ENCODE results near the gene NACC2.

DNA sequence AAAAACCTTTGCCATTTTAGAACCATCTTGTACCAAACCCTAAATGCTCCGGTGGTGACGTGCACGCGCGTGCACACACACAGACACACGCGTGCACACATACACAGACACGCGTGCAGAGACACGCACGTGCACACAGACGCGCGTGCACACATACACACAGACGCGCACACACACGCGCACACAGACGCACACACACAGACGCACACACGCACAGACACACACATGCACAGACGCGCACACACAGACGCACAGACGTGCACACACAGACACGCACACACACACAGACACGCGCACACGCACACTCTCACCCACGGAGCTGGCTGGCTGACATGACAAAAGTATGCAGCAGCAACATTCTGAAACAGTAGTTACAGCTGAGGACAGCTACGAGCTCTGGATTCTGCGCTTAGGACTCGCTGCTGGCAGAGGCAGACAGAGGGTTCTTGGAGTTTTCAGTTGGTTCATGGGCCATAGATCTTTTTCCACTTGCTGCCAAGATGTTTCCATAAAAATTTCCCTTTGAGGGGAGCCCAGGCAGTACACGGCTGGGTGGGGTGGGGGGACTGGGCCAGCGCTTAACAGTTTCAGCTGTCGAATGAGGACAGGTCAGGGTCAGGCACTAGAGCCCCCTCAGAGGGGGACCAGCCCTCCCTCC lies 87.7 kb downstream of the NACC2 start:
- TF ChIP-seq, protein P1, sequence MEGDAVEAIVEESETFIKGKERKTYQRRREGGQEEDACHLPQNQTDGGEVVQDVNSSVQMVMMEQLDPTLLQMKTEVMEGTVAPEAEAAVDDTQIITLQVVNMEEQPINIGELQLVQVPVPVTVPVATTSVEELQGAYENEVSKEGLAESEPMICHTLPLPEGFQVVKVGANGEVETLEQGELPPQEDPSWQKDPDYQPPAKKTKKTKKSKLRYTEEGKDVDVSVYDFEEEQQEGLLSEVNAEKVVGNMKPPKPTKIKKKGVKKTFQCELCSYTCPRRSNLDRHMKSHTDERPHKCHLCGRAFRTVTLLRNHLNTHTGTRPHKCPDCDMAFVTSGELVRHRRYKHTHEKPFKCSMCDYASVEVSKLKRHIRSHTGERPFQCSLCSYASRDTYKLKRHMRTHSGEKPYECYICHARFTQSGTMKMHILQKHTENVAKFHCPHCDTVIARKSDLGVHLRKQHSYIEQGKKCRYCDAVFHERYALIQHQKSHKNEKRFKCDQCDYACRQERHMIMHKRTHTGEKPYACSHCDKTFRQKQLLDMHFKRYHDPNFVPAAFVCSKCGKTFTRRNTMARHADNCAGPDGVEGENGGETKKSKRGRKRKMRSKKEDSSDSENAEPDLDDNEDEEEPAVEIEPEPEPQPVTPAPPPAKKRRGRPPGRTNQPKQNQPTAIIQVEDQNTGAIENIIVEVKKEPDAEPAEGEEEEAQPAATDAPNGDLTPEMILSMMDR (optimal IDR thresholded peaks at IDR 0.05 in 1 of 3, IDR thresholded peaks at IDR 0.05 in 1 of 3, conservative IDR thresholded peaks at IDR 0.05 in 1 of 3; ENCODE audit: extremely low read depth in 1 of 3, insufficient read depth in 2 of 3, low read length in 3 of 3), result no peak
- TF ChIP-seq EZH2 (IDR thresholded peaks at IDR 0.05; ENCODE audit: low read length), result no peak
